Activated naive CD4-positive, alpha-beta T cell treated with anti-CD3 and anti-CD28 coated beads, Interleukin-2, amount 50 U/mL, for 24 hours (primary cell): ENCODE measurements around the gene EPHB2.

ENCODE experiments used
- H3K27ac Mint-ChIP-seq: one replicate; pipeline ENCODE4 v1.8.0; 2021; ENCODE audit warnings: mild to moderate bottlenecking, mixed read lengths
- H3K27me3 Mint-ChIP-seq: one replicate; pipeline ENCODE4 v1.8.0; 2021; ENCODE audit warnings: mixed read lengths
- H3K36me3 Mint-ChIP-seq: one replicate; pipeline ENCODE4 v1.8.0; 2021; ENCODE audit warnings: mixed read lengths
- H3K4me1 Mint-ChIP-seq: one replicate; pipeline ENCODE4 v1.8.0; 2021; ENCODE audit warnings: mixed read lengths
- H3K4me3 Mint-ChIP-seq: one replicate; pipeline ENCODE4 v1.8.0; 2021; ENCODE audit warnings: mild to moderate bottlenecking, mixed read lengths
- H3K9me3 Mint-ChIP-seq: one replicate; pipeline ENCODE4 v1.8.0; 2021; ENCODE audit warnings: mixed read lengths

The EPHB2 gene

GRCh38 chr1:22953057-22953739 is 242.6 kb downstream of the EPHB2 start:
- H3K36me3 Mint-ChIP-seq: no peaks in the 10 kb centered on the region
- H3K27ac Mint-ChIP-seq: no peak overlapping the region
- H3K4me1 Mint-ChIP-seq: no peaks in the 10 kb centered on the region
- no peak overlapping the region for H3K4me3 Mint-ChIP-seq
- H3K9me3 Mint-ChIP-seq: no peaks in the 10 kb centered on the region
- H3K27me3 Mint-ChIP-seq: peaks cover 20% of the 10 kb centered on the region

- no peak overlapping the region for H3K4me3 Mint-ChIP-seq
- H3K9me3 Mint-ChIP-seq: no peaks in the 10 kb centered on the region
- H3K36me3 Mint-ChIP-seq: no peaks in the 10 kb centered on the region
- H3K27ac Mint-ChIP-seq: no peak overlapping the region
- H3K4me1 Mint-ChIP-seq: no peaks in the 10 kb centered on the region
- peaks cover 20% of the 10 kb centered on the region for H3K27me3 Mint-ChIP-seq
Observed at GRCh38 chr1:22953740-22954141, 243.1 kb downstream of the EPHB2 start.

- H3K36me3 Mint-ChIP-seq: no peaks in the 10 kb centered on the region
- H3K9me3 Mint-ChIP-seq: no peaks in the 10 kb centered on the region
- no peak overlapping the region for H3K4me3 Mint-ChIP-seq
- H3K27me3 Mint-ChIP-seq: peaks cover 16% of the 10 kb centered on the region
- H3K27ac Mint-ChIP-seq: no peak overlapping the region
- H3K4me1 Mint-ChIP-seq: no peaks in the 10 kb centered on the region
Observed at GRCh38 chr1:22955146-22955545, 244.5 kb downstream of the EPHB2 start.

GRCh38 chr1:22957066-22957465 is 246.4 kb downstream of the EPHB2 start:
- Mint-ChIP-seq H3K4me1 (no peaks in the 10 kb centered on the region), H3K27ac (no peak overlapping the region), H3K4me3 (no peak overlapping the region), H3K36me3 (no peaks in the 10 kb centered on the region), H3K9me3 (no peaks in the 10 kb centered on the region), H3K27me3 (peaks cover 6% of the 10 kb centered on the region)

GRCh38 chr1:22958556-22958955 is 247.9 kb downstream of the EPHB2 start:
- Mint-ChIP-seq H3K27me3 (peaks cover 5% of the 10 kb centered on the region), H3K4me3 (no peak overlapping the region), H3K4me1 (no peaks in the 10 kb centered on the region), H3K9me3 (no peaks in the 10 kb centered on the region), H3K36me3 (no peaks in the 10 kb centered on the region), H3K27ac (no peak overlapping the region)

- Mint-ChIP-seq H3K4me3 (no peak overlapping the region), H3K27ac (no peak overlapping the region), H3K9me3 (no peaks in the 10 kb centered on the region), H3K27me3 (no peaks in the 10 kb centered on the region), H3K4me1 (no peaks in the 10 kb centered on the region), H3K36me3 (no peaks in the 10 kb centered on the region)
Observed at GRCh38 chr1:22959545-22960360, 249.1 kb downstream of the EPHB2 start.

- no peak overlapping the region for H3K4me3 Mint-ChIP-seq
- H3K36me3 Mint-ChIP-seq: peaks cover 3% of the 10 kb centered on the region
- no peaks in the 10 kb centered on the region for H3K27me3 Mint-ChIP-seq
- H3K4me1 Mint-ChIP-seq: no peaks in the 10 kb centered on the region
- H3K27ac Mint-ChIP-seq: no peak overlapping the region
- no peaks in the 10 kb centered on the region for H3K9me3 Mint-ChIP-seq
Observed at GRCh38 chr1:22962558-22962957, 251.9 kb downstream of the EPHB2 start.

- H3K27me3 Mint-ChIP-seq: peaks cover 2% of the 10 kb centered on the region
- no peaks in the 10 kb centered on the region for H3K9me3 Mint-ChIP-seq
- no peak overlapping the region for H3K4me3 Mint-ChIP-seq
- H3K4me1 Mint-ChIP-seq: no peaks in the 10 kb centered on the region
- no peak overlapping the region for H3K27ac Mint-ChIP-seq
- H3K36me3 Mint-ChIP-seq: peaks cover 3% of the 10 kb centered on the region
Observed at GRCh38 chr1:22963044-22963677, 252.5 kb downstream of the EPHB2 start.

GRCh38 chr1:22966309-22966708 is 255.7 kb downstream of the EPHB2 start:
- Mint-ChIP-seq H3K36me3 (peaks cover 3% of the 10 kb centered on the region), H3K9me3 (no peaks in the 10 kb centered on the region), H3K4me1 (no peaks in the 10 kb centered on the region), H3K4me3 (no peak overlapping the region), H3K27me3 (peaks cover 22% of the 10 kb centered on the region), H3K27ac (no peak overlapping the region)

GRCh38 chr1:22967833-22968232 is 257.2 kb downstream of the EPHB2 start:
- H3K36me3 Mint-ChIP-seq: peaks cover 3% of the 10 kb centered on the region
- H3K4me3 Mint-ChIP-seq: no peak overlapping the region
- no peaks in the 10 kb centered on the region for H3K4me1 Mint-ChIP-seq
- H3K27ac Mint-ChIP-seq: no peak overlapping the region
- no peaks in the 10 kb centered on the region for H3K9me3 Mint-ChIP-seq
- peaks cover 31% of the 10 kb centered on the region for H3K27me3 Mint-ChIP-seq

- Mint-ChIP-seq H3K27me3 (peaks cover 31% of the 10 kb centered on the region), H3K9me3 (no peaks in the 10 kb centered on the region), H3K4me3 (no peak overlapping the region), H3K4me1 (no peaks in the 10 kb centered on the region), H3K36me3 (peaks cover 3% of the 10 kb centered on the region), H3K27ac (no peak overlapping the region)
Observed at GRCh38 chr1:22969304-22969709, 258.7 kb downstream of the EPHB2 start.

GRCh38 chr1:22970096-22970495 is 259.5 kb downstream of the EPHB2 start:
- Mint-ChIP-seq H3K27me3 (peaks cover 31% of the 10 kb centered on the region), H3K9me3 (no peaks in the 10 kb centered on the region), H3K36me3 (peaks cover 3% of the 10 kb centered on the region), H3K4me1 (no peaks in the 10 kb centered on the region), H3K27ac (no peak overlapping the region), H3K4me3 (no peak overlapping the region)
